Prostate gland (tissue), 1 donor: ENCODE results near the gene SUGCT.

Experiments
- POLR2A ChIP-seq: fragments of 450-650 bp; IDR thresholded peaks from one replicate; pipeline ENCODE4 v1.6.1; 2016; ENCODE audit warnings: antibody characterized with exemption, mild to moderate bottlenecking
- POLR2AphosphoS5 ChIP-seq: sonication (generic); formaldehyde crosslinking; IDR thresholded peaks from one replicate; pipeline ENCODE4 v1.6.1; 2017; ENCODE audit warnings: antibody characterized with exemption

DNA sequence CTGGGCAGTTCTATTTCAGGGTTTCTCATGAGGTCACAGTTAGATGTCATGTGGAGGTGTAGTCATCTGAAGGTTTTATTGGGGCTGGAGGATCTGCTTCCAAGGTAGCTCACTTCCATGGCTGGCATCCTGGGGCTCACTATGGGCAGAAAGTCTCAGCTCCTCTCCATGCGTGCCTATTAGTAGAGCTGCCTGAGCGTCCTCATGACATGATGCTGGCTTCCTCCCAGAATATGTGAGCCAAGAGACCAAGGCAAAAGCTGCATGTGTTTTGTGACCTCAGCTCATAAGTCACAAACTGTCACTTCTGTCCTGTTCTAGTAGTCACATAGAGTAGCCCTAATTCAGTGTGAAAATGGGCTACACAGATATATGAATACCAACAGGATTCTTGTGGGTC lies 524.4 kb downstream of the SUGCT start:
- TF ChIP-seq POLR2A = no peak
- TF ChIP-seq POLR2AphosphoS5 = no peak
